ENCODE data around the gene CRK.
"Not testable (repeated sequence)": the region's sequence is repeated elsewhere in the genome, so short reads cannot be mapped to it uniquely, and the experiment has no call there.

CRK gene

DNA sequence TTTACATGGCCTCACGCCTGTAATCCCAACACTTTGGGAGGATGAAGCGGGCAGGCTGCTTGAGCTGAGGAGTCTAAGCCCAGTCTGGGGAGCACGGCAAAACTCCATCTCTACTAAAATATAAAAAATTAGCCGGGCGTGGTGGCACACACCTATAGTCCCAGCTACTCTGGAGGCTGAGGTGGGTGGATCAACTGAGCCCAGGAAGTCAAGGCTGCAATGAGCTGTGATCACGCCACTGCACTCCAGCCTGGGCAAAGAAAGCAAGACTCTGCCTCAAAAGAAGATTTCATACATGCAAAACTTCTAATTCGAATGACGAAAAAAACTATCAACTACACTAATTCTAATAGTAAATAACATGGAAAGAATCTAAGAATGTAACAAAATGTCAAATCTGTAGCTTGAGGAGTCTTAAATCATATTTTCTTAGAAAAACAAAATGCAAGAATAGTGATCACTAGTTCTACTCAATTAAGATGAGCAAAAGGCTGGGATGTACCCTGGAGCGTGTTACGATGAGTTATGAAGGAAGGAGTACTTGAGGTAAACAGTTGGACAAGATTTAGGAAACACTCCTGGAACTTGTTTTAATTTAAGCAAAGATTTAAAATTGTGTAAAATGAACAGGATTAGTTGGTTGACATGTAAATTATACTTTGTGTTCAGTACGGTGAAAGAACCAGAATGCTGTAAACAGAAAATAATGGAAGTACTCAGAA is 76.7 kb downstream of the CRK start:
- no peak overlapping the region for H3K9ac ChIP-seq (ENCODE audit: low read length)
- H3K4me1 ChIP-seq (ENCODE audit: control insufficient read depth, insufficient read depth, low read length): peaks cover 20% of the 10 kb centered on the region; the same call in 1 of the 2 replicates
- no peak overlapping the region for H3K27ac ChIP-seq (ENCODE audit: low read depth, low read length)
- no peak overlapping the region for H3K4me3 ChIP-seq (ENCODE audit: low read depth, low read length)
- H3K36me3 ChIP-seq (ENCODE audit: control insufficient read depth, insufficient read depth, low read length): peaks cover 13% of the 10 kb centered on the region
- H3K9me3 ChIP-seq (ENCODE audit: control insufficient read depth, insufficient read depth, low read depth, low read length): no peaks in the 10 kb centered on the region
- H3K27me3 ChIP-seq (ENCODE audit: control insufficient read depth, insufficient read depth, low read length): no peaks in the 10 kb centered on the region

DNA sequence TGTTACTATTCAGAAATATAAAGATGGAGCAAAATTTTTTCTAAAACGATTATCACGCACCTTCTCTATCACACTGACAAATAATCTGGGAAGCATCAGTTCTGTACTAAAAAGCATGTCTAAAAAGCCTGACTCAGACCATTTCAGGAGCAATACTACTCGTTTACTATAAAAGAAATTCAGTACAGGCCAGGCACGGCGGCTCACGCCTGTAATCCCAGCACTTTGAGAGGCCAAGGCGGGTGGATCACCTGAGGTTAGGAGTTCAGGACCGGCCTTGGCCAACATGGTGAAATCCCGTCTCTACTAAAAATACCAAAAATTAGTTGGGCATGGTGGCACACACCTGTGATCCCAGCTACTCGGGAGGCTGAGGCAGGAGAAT is 77.6 kb downstream of the CRK start:
- peaks cover 19% of the 10 kb centered on the region; the same call in 1 of the 2 replicates for H3K36me3 ChIP-seq (ENCODE audit: control insufficient read depth, insufficient read depth, low read length)
- H3K27me3 ChIP-seq (ENCODE audit: control insufficient read depth, insufficient read depth, low read length); H3K27ac ChIP-seq (ENCODE audit: low read depth, low read length); H3K9me3 ChIP-seq (ENCODE audit: control insufficient read depth, insufficient read depth, low read depth, low read length); H3K4me3 ChIP-seq (ENCODE audit: low read depth, low read length); H3K9ac ChIP-seq (ENCODE audit: low read length): not testable (repeated sequence)
- peaks cover 20% of the 10 kb centered on the region; the same call in 1 of the 2 replicates for H3K4me1 ChIP-seq (ENCODE audit: control insufficient read depth, insufficient read depth, low read length)

DNA sequence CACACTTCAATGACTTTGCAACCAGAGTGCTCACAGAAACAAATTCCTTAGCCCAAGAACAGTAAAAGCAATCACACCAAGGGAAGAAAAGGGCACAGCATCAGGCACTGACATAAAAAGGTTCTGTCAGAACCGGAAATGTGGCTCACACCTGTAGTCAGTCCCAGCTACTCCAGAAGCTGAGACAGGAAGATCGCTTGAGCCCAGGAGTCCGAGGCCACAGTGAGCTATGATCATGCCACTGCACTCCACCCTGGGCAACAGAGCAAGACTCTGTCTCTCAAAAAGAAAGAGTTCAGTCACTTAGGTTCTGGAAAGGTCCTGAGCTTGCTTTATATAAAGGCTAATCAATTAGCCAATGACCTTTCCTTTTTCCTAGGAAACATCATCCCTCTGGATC is 78.7 kb downstream of the CRK start:
- Histone ChIP-seq H3K9me3 (ENCODE audit: control insufficient read depth, insufficient read depth, low read depth, low read length) (no peaks in the 10 kb centered on the region), H3K9ac (ENCODE audit: low read length) (no peak overlapping the region), H3K4me3 (ENCODE audit: low read depth, low read length) (no peak overlapping the region), H3K27me3 (ENCODE audit: control insufficient read depth, insufficient read depth, low read length) (no peaks in the 10 kb centered on the region), H3K27ac (ENCODE audit: low read depth, low read length) (no peak overlapping the region), H3K4me1 (ENCODE audit: control insufficient read depth, insufficient read depth, low read length) (peaks cover 25% of the 10 kb centered on the region; the same call in 1 of the 2 replicates), H3K36me3 (ENCODE audit: control insufficient read depth, insufficient read depth, low read length) (peaks cover 27% of the 10 kb centered on the region)

DNA sequence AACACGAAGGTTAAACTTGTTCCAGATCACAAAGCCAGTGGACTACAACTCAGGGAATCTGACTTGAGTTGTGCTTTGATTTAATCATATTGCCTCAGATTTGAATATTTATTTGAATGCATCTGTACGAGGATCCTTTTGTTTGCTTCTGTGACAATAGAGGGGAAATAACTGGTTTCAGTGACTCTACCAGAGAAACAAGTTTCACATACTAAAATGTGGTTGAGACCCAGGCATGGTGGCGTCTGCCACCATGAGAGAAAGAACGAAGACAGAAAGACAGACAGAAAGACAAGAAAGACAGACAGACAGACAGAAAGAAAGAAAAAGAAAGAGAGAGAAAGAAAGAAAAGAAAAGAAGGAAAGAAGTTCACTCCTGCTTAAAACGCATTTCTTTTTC is 80.0 kb downstream of the CRK start:
- Histone ChIP-seq H3K9me3 (ENCODE audit: control insufficient read depth, insufficient read depth, low read depth, low read length) (no peaks in the 10 kb centered on the region), H3K9ac (ENCODE audit: low read length) (no peak overlapping the region), H3K27me3 (ENCODE audit: control insufficient read depth, insufficient read depth, low read length) (no peaks in the 10 kb centered on the region), H3K4me3 (ENCODE audit: low read depth, low read length) (no peak overlapping the region), H3K36me3 (ENCODE audit: control insufficient read depth, insufficient read depth, low read length) (peaks cover 27% of the 10 kb centered on the region), H3K4me1 (ENCODE audit: control insufficient read depth, insufficient read depth, low read length) (peaks cover 20% of the 10 kb centered on the region; the same call in 1 of the 2 replicates), H3K27ac (ENCODE audit: low read depth, low read length) (no peak overlapping the region)

DNA sequence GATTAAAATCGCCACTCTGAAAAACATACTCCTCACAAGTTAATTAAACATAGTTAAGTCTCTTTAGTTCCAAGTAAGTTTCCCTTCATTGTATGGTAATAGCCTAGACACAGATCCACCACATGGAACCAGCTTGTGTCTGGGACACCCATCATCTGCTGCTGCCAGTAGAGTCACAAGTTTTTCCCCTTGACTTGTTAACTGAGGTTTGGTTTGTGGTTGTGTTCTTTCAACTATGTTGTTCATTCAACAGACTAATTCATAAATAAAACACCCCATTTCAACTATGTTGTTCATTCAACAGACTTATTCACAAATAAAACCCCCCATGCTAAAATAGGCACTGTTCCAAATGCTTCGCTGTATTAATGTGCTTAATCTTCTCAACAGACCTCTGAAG is 80.4 kb downstream of the CRK start:
- Histone ChIP-seq H3K27me3 (ENCODE audit: control insufficient read depth, insufficient read depth, low read length) (no peaks in the 10 kb centered on the region), H3K4me3 (ENCODE audit: low read depth, low read length) (no peak overlapping the region), H3K27ac (ENCODE audit: low read depth, low read length) (no peak overlapping the region), H3K4me1 (ENCODE audit: control insufficient read depth, insufficient read depth, low read length) (peaks cover 20% of the 10 kb centered on the region; the same call in 1 of the 2 replicates), H3K9ac (ENCODE audit: low read length) (no peak overlapping the region), H3K9me3 (ENCODE audit: control insufficient read depth, insufficient read depth, low read depth, low read length) (no peaks in the 10 kb centered on the region), H3K36me3 (ENCODE audit: control insufficient read depth, insufficient read depth, low read length) (peaks cover 27% of the 10 kb centered on the region)

DNA sequence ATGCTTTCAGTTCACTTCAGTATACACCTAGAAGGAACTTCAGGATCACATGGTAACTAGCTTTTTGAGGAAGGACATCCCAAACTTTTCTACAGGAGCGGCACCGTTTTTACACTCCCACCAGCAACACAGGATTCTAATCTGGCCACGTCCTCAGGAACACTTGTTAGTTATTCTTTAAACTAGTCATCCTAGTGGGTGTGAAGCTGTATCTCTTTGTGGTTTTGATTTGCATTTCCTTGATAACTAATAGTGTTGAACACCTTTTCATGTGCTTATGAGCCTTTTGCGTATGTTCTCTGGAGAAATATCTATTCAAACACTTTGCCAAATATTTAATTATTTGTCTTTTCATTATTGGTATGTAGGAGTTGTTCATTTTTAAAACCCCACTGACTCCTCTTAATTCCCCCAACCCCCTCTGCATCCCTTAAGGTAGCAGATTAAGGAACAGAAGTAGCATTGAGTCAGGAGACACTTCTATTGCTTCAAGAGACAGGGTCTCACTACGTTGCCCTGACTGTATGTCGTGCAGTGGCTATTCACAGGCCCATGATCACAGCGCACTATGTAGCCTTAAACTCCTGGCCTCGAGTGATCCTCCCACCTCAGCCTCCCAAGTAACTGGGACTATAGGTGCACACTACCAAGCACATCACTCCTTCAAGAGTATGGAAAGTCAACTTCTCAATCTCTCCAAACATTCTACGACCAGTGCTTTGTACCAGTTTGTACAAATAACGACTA is 81.4 kb downstream of the CRK start:
- Histone ChIP-seq H3K4me3 (ENCODE audit: low read depth, low read length) (no peak overlapping the region), H3K4me1 (ENCODE audit: control insufficient read depth, insufficient read depth, low read length) (peaks cover 12% of the 10 kb centered on the region; the same call in 1 of the 2 replicates), H3K27me3 (ENCODE audit: control insufficient read depth, insufficient read depth, low read length) (no peaks in the 10 kb centered on the region), H3K9me3 (ENCODE audit: control insufficient read depth, insufficient read depth, low read depth, low read length) (no peaks in the 10 kb centered on the region), H3K9ac (ENCODE audit: low read length) (no peak overlapping the region), H3K27ac (ENCODE audit: low read depth, low read length) (no peak overlapping the region), H3K36me3 (ENCODE audit: control insufficient read depth, insufficient read depth, low read length) (peaks cover 25% of the 10 kb centered on the region)

DNA sequence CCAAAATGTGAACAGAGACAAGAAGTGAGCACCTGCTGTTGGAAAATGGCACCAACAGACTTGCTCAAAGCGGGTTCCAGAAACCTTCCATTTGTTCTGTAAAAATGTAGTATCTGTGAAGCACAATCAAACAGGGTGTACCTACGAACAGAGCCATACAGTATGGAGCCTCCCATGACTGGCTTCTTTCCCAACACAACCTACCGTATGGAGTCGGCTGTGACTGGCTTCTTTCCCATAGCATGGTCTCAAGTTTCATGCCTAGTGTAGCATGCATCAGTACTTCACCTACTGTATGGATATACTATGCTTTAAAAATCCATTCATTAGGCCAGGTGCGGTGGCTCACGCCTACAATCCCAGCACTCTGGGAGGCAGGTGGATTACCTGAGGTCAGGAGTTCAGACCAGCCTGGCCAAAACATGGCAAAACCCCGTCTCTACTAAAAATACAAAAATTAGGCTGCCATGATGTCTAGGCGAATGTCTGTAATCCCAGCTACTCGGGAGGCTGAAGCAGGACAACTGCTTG is 82.3 kb downstream of the CRK start:
- Histone ChIP-seq H3K27me3 (ENCODE audit: control insufficient read depth, insufficient read depth, low read length) (no peaks in the 10 kb centered on the region), H3K27ac (ENCODE audit: low read depth, low read length) (no peak overlapping the region), H3K9me3 (ENCODE audit: control insufficient read depth, insufficient read depth, low read depth, low read length) (no peaks in the 10 kb centered on the region), H3K9ac (ENCODE audit: low read length) (no peak overlapping the region), H3K4me1 (ENCODE audit: control insufficient read depth, insufficient read depth, low read length) (0 out of 2 replicates have a peak, but pooled peaks cover 6% of the 10 kb centered on the region), H3K4me3 (ENCODE audit: low read depth, low read length) (no peak overlapping the region), H3K36me3 (ENCODE audit: control insufficient read depth, insufficient read depth, low read length) (peaks cover 23% of the 10 kb centered on the region)

DNA sequence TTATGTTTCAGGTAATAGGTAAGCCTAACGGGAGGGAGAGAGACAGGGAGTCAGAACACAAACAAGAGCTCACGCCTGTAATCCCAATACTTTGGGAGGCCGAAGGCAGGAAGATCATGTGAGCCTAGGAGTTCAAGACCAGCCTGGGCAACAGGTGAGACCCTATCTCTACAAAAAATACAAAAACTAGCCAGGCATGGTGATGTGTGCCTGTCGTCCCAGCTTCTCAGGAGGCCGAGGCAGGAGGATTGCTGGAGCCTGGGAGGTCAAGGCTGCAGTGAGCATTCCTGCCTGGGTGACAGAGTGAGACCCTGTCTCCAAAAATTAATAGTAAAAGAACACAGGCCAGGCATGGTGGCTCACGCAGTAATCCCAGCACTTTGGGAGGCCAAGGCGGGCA is 83.4 kb downstream of the CRK start:
- Histone ChIP-seq H3K27me3 (ENCODE audit: control insufficient read depth, insufficient read depth, low read length) (no peaks in the 10 kb centered on the region), H3K9me3 (ENCODE audit: control insufficient read depth, insufficient read depth, low read depth, low read length) (no peaks in the 10 kb centered on the region), H3K9ac (ENCODE audit: low read length) (no peak overlapping the region), H3K4me3 (ENCODE audit: low read depth, low read length) (no peak overlapping the region), H3K36me3 (ENCODE audit: control insufficient read depth, insufficient read depth, low read length) (peaks cover 23% of the 10 kb centered on the region), H3K4me1 (ENCODE audit: control insufficient read depth, insufficient read depth, low read length) (peaks cover 9% of the 10 kb centered on the region), H3K27ac (ENCODE audit: low read depth, low read length) (no peak overlapping the region)

DNA sequence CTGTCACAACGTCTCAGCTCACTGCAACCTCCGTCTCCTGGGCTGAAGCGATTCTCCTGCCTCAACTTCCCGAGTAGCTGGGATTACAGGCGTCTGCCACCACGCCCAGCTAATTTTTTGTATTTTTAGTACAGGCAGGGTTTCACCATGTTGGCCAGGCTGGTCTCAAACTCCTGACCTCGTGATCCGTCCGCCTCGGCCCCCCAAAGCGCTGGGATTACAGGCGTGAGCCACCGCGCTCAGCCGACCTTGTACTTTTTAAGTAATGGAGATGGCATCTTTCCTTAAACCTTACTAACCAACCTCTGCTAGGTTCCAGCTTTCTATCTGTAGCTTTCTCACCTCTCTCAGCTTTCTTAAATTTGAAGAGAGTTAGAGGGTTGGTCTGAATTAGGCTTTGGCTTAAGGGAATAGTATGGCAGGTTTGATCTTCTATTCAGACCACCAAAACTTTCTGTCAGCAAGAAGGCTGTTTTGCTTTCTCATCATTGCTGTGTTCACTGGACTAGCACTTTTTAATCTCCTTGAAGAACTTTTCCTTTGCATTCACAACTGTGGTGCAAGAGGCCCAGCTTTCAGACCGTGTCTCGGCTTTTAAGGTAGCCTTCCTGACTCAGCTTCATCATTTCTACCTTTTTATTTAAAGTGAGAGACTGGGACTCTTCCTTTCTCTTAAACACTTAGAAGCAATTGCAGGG is 84.0 kb downstream of the CRK start:
- Histone ChIP-seq H3K9me3 (ENCODE audit: control insufficient read depth, insufficient read depth, low read depth, low read length) (no peaks in the 10 kb centered on the region), H3K9ac (ENCODE audit: low read length) (no peak overlapping the region), H3K27me3 (ENCODE audit: control insufficient read depth, insufficient read depth, low read length) (no peaks in the 10 kb centered on the region), H3K4me1 (ENCODE audit: control insufficient read depth, insufficient read depth, low read length) (peaks cover 15% of the 10 kb centered on the region), H3K27ac (ENCODE audit: low read depth, low read length) (no peak overlapping the region), H3K4me3 (ENCODE audit: low read depth, low read length) (no peak overlapping the region), H3K36me3 (ENCODE audit: control insufficient read depth, insufficient read depth, low read length) (peaks cover 20% of the 10 kb centered on the region)
